CD14-positive monocyte (primary cell): Measurements from ENCODE around the gene EEA1. TPM values are rescaled to one million over a fixed set of nuclear protein-coding genes. Genes with fewer than 3 reads are reported as not detected.

Experiments used
- DNase-seq, 3 donors: peaks; one replicate each; pipeline ENCODE4 v3.0.0-alpha.2; 2011 to 2022
- H2AFZ ChIP-seq: 2 replicates; pipeline ENCODE4 v1.6.0; 2012; ENCODE audit warnings: mild to moderate bottlenecking, low read depth, low read length, inconsistent platforms; ENCODE audit not compliant: insufficient read depth, poor library complexity, severe bottlenecking
- H3K27ac ChIP-seq, 2 donors: 1 replicate in 1 of 2; 2 replicates in 1 of 2; pipeline ENCODE4 v1.5.1; 2012 to 2013; ENCODE audit warnings: low read length in 2 of 2, control low read depth in 1 of 2, inconsistent platforms in 1 of 2, low read depth in 1 of 2, mild to moderate bottlenecking in 1 of 2
- H3K27me3 ChIP-seq, 2 donors: one replicate each; pipeline versions ENCODE4 v1.6.0 to v1.6.1; 2011 to 2013; ENCODE audit warnings: low read length in 2 of 2; ENCODE audit not compliant: control insufficient read depth in 2 of 2, insufficient read depth in 2 of 2
- H3K36me3 ChIP-seq, 2 donors: replicated peaks in 1 of 2; 1 replicate in 1 of 2; 2 replicates in 1 of 2; pipeline versions ENCODE4 v1.5.1 to v1.6.1; 2012 to 2013; ENCODE audit warnings: low read length in 2 of 2, control low read depth in 1 of 2, inconsistent platforms in 1 of 2, mild to moderate bottlenecking in 1 of 2; ENCODE audit not compliant: insufficient read depth in 2 of 2, control insufficient read depth in 1 of 2
- H3K4me1 ChIP-seq, 2 donors: 1 replicate in 1 of 2; 2 replicates in 1 of 2; pipeline versions ENCODE4 v1.5.1 to v1.6.1; 2012 to 2013; ENCODE audit warnings: low read length in 2 of 2, control low read depth in 1 of 2, inconsistent platforms in 1 of 2, mild to moderate bottlenecking in 1 of 2, moderate library complexity in 1 of 2; ENCODE audit not compliant: insufficient read depth in 2 of 2, control insufficient read depth in 1 of 2
- H3K4me2 ChIP-seq: replicated peaks from 2 replicates; pipeline ENCODE3; 2012; ENCODE audit warnings: low read length, moderate library complexity, mild to moderate bottlenecking; ENCODE audit not compliant: poor library complexity, severe bottlenecking; ENCODE audit errors: extremely low read depth
- H3K4me3 ChIP-seq, 3 experiments: fragments of 200-600 bp in 1 of 3; sonication (generic) in 1 of 3; replicated peaks in 1 of 3; 1 replicate in 2 of 3; 2 replicates in 1 of 3; pipeline ENCODE4 v1.5.1; 2011 to 2013; ENCODE audit warnings: low read length in 3 of 3, mild to moderate bottlenecking in 3 of 3, control low read depth in 2 of 3, low read depth in 2 of 3, inconsistent platforms in 1 of 3, moderate library complexity in 1 of 3
- H3K79me2 ChIP-seq: 2 replicates; pipeline ENCODE4 v1.6.0; 2012; ENCODE audit warnings: mild to moderate bottlenecking, control low read depth, inconsistent platforms, low read length, moderate library complexity; ENCODE audit not compliant: insufficient read depth
- H3K9ac ChIP-seq: 2 replicates; pipeline ENCODE4 v1.6.0; 2017; ENCODE audit warnings: low read length, mild to moderate bottlenecking; ENCODE audit not compliant: insufficient read depth, poor library complexity, severe bottlenecking
- H3K9me3 ChIP-seq, 2 donors: replicated peaks in 1 of 2; 1 replicate in 1 of 2; 2 replicates in 1 of 2; pipeline versions ENCODE4 v1.5.1 to v1.6.1; 2012 to 2013; ENCODE audit warnings: low read length in 2 of 2, control low read depth in 1 of 2; ENCODE audit not compliant: control insufficient read depth in 1 of 2, insufficient read depth in 1 of 2
- H4K20me1 ChIP-seq: 2 replicates; pipeline ENCODE4 v1.6.0; 2012; ENCODE audit warnings: mild to moderate bottlenecking, low read length, control low read depth, moderate library complexity; ENCODE audit not compliant: insufficient read depth
- H3K27ac Mint-ChIP-seq, 7 donors: one replicate each; pipeline ENCODE4 v1.8.0; 2020; ENCODE audit warnings: mild to moderate bottlenecking in 7 of 7, mixed read lengths in 7 of 7, moderate library complexity in 6 of 7, inconsistent platforms in 2 of 7
- H3K27me3 Mint-ChIP-seq, 3 donors: one replicate each; pipeline ENCODE4 v1.8.0; 2021 to 2022; ENCODE audit warnings: low read depth in 3 of 3, mild to moderate bottlenecking in 3 of 3, mixed read lengths in 3 of 3, moderate library complexity in 3 of 3, inconsistent platforms in 1 of 3
- H3K36me3 Mint-ChIP-seq, 2 donors: one replicate each; pipeline ENCODE4 v1.8.0; 2020; ENCODE audit warnings: mixed read lengths in 2 of 2, inconsistent platforms in 1 of 2, mild to moderate bottlenecking in 1 of 2
- H3K4me1 Mint-ChIP-seq: one replicate; pipeline ENCODE4 v1.8.0; 2020; ENCODE audit warnings: mild to moderate bottlenecking, mixed read lengths
- H3K4me3 Mint-ChIP-seq, 2 donors: one replicate each; pipeline ENCODE4 v1.8.0; 2020; ENCODE audit warnings: mild to moderate bottlenecking in 2 of 2, mixed read lengths in 2 of 2, moderate library complexity in 1 of 2
- H3K9me3 Mint-ChIP-seq, 7 donors: one replicate each; pipeline ENCODE4 v1.8.0; 2020 to 2022; ENCODE audit warnings: mixed read lengths in 7 of 7, mild to moderate bottlenecking in 6 of 7, moderate library complexity in 6 of 7, inconsistent platforms in 2 of 7
- WGBS: methylation state at CpG from one replicate; pipeline ENCODE4 v1.1.5; 2013; ENCODE audit warnings: missing lambda C conversion rate; ENCODE audit not compliant: insufficient coverage; 5-methylcytosine and 5-hydroxymethylcytosine counted together
- intact Hi-C, 2 donors: fragments of 100-400 bp; cut with micrococcal nuclease; formaldehyde crosslinking; loops; one replicate each; pipeline versions ENCODE4 v1.15.0 to v1.15.1; 2023
- polyA plus RNA-seq, 3 donors: library from polyadenylated mRNA; depleted of rRNA in 1 of 3; unstranded in 2 of 3; stranded (reverse) in 1 of 3; fragments of 300-500 nt in 2 of 3; fragments of >200 nt in 1 of 3; fragmentation: Illumina TruSeq in 2 of 3; gene quantifications; 1 replicate in 2 of 3; 2 replicates in 1 of 3; pipeline ENCODE4 v1.2.3, GENCODE V29; 2012 to 2021
- TF ChIP-seq, protein P1 (sequence below): fragments of 200-600 bp; IDR thresholded peaks from one replicate; pipeline ENCODE4 v1.8.0; 2022; ENCODE audit warnings: antibody characterized with exemption, mild to moderate bottlenecking

The EEA1 gene
- polyA plus RNA-seq, 3 donors = 3.0 to 10.7 (median 3.6) TPM

DNA sequence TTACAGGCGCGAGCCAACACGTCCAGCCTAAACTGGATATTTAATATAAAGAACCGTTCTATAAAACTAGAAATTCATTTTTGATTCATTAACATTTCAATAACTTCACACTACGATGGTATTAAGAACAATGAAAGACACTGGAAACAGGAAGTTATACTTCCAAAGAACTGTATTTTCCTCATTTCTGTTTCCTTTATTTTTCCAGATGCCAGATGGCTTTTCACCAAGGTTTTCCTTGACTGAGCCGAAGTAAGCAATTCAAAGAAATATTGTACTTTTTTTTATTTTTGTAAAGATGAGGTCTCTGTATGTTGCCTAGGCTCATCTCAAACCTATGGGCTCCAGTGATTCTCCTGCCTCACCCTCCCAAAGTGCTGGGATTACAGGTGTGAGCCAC is 28.2 kb downstream of the EEA1 start:
- Mint-ChIP-seq H3K36me3 (peaks cover 7 to 13% of the 10 kb centered on the region in 2 donors), H3K4me3 (no peak overlapping the region), H3K4me1 (peaks cover 34% of the 10 kb centered on the region), H3K9me3 (peaks cover 0 to 2% (median 0%) of the 10 kb centered on the region in 7 donors), H3K27me3 (peaks cover 0 to 2% (median 0%) of the 10 kb centered on the region in 3 donors), H3K27ac (no peak overlapping the region)
- no peaks in the 10 kb centered on the region for H3K27me3 ChIP-seq
- H3K4me2 ChIP-seq = no peak overlapping the region
- no peak overlapping the region for H2AFZ ChIP-seq
- H3K9me3 ChIP-seq = no peaks in the 10 kb centered on the region
- no CpG with 5 or more reads among the region's 6 CpGs for WGBS
- DNase-seq = no peak
- no peak overlapping the region for H3K4me3 ChIP-seq
- H4K20me1 ChIP-seq = peaks cover 11% of the 10 kb centered on the region
- TF ChIP-seq, protein P1, sequence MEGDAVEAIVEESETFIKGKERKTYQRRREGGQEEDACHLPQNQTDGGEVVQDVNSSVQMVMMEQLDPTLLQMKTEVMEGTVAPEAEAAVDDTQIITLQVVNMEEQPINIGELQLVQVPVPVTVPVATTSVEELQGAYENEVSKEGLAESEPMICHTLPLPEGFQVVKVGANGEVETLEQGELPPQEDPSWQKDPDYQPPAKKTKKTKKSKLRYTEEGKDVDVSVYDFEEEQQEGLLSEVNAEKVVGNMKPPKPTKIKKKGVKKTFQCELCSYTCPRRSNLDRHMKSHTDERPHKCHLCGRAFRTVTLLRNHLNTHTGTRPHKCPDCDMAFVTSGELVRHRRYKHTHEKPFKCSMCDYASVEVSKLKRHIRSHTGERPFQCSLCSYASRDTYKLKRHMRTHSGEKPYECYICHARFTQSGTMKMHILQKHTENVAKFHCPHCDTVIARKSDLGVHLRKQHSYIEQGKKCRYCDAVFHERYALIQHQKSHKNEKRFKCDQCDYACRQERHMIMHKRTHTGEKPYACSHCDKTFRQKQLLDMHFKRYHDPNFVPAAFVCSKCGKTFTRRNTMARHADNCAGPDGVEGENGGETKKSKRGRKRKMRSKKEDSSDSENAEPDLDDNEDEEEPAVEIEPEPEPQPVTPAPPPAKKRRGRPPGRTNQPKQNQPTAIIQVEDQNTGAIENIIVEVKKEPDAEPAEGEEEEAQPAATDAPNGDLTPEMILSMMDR = no peak
- peak overlapping the region in 1 of 2 donors; percentile 44 for H3K27ac ChIP-seq
- intact Hi-C loops = no loop called here
- H3K79me2 ChIP-seq = peaks cover 99% of the 10 kb centered on the region
- H3K4me1 ChIP-seq = peaks cover 24 to 25% of the 10 kb centered on the region in 2 donors
- peaks cover 0 to 5% of the 10 kb centered on the region in 2 donors for H3K36me3 ChIP-seq
- H3K9ac ChIP-seq = no peak overlapping the region

DNA sequence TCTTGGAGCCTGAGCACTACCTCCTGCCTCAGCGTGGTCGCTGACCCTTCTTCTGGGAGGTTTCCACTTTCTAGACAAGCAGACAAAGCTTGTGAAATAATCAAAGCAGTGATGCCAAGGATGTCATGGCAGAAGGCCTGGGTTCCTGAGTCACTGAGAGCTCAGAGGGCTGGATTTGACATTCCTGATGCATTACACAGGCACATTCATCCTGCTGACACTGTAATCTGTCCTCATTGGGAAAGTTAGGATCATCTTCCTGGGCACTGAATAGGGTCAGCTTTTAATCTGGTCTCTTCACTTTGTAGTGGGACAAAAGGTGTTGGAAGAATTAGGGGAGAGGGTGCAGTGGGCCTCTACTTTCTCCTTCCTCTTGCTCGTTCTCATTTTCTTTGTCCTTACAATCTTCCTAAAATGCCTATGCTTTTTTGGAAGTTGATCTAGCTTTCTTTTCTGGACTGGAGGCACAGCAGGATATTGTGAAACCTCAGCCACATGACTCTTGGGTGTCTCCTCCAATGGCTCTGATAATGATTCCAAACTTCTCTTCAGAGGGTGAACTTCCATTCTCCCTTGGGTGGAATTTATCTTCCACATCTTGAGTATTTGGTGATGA is 29.6 kb downstream of the EEA1 start:
- 56% methylated on average over 2 of the region's 3 CpGs for WGBS
- peak; percentile 36 to 47 (median 42) for DNase-seq
- Histone ChIP-seq H3K9ac (no peak overlapping the region), H2AFZ (no peak overlapping the region), H3K79me2 (peaks cover 99% of the 10 kb centered on the region), H3K27me3 (no peaks in the 10 kb centered on the region), H4K20me1 (peaks cover 11% of the 10 kb centered on the region), H3K4me3 (peak overlapping the region in 1 of 3 experiments; percentile 40), H3K4me1 (peaks cover 24 to 25% of the 10 kb centered on the region in 2 donors), H3K27ac (peak overlapping the region; percentile 0 to 83), H3K4me2 (peak overlapping the region; percentile 55), H3K36me3 (peaks cover 0 to 14% of the 10 kb centered on the region in 2 donors), H3K9me3 (no peaks in the 10 kb centered on the region)
- Mint-ChIP-seq H3K27ac (peak overlapping the region; percentile 78 to 91 (median 87)), H3K27me3 (peaks cover 0 to 2% (median 0%) of the 10 kb centered on the region in 3 donors), H3K4me3 (peak overlapping the region in 1 of 2 donors; percentile 67), H3K9me3 (peaks cover 0 to 1% (median 0%) of the 10 kb centered on the region in 7 donors), H3K36me3 (peaks cover 13 to 20% of the 10 kb centered on the region in 2 donors), H3K4me1 (peaks cover 31% of the 10 kb centered on the region)
- TF ChIP-seq, protein P1 = no peak
- intact Hi-C loops = no loop called here
